SHP77 treated with DMSO at 0.1 percent for 48 hours (cell line): Measurements from ENCODE around the gene MCRIP2.
A peak's percentile ranks its signal among the peaks of the same experiment; 100 is the strongest.

ENCODE experiments used
- DNase-seq: peaks from one replicate; lab custom pipeline; 2025; lab: John Stamatoyannopoulos, UW

The MCRIP2 gene

GRCh38 chr16:631808-632358 lies 9.7 kb upstream of the MCRIP2 start:
- no peak for DNase-seq

GRCh38 chr16:632486-633335 lies 8.9 kb upstream of the MCRIP2 start:
- DNase-seq: no peak

- DNase-seq: no peak
Observed at GRCh38 chr16:633336-634050, 8.1 kb upstream of the MCRIP2 start.

- no peak for DNase-seq
Observed at GRCh38 chr16:634051-634670, 7.5 kb upstream of the MCRIP2 start.

GRCh38 chr16:634996-635395 lies 6.6 kb upstream of the MCRIP2 start:
- DNase-seq: no peak

- no peak for DNase-seq
Observed at GRCh38 chr16:635573-636205, 5.9 kb upstream of the MCRIP2 start.

GRCh38 chr16:636206-637080 lies 5.2 kb upstream of the MCRIP2 start, which contains the start of gene METTL26:
TSS of gene METTL26 (minus strand) at chr16:636305. CDS start at chr16:636290, 15 bp downstream.
- peak; percentile 76 for DNase-seq

- DNase-seq: no peak
Observed at GRCh38 chr16:637081-638018, 4.3 kb upstream of the MCRIP2 start.

- no peak for DNase-seq
Observed at GRCh38 chr16:638034-638543, 3.5 kb upstream of the MCRIP2 start.

GRCh38 chr16:638836-639235 lies 2.8 kb upstream of the MCRIP2 start:
- no peak for DNase-seq

GRCh38 chr16:640614-641013 lies 1.0 kb upstream of the MCRIP2 start:
- DNase-seq: no peak

- DNase-seq: no peak
Observed at GRCh38 chr16:642189-643049, 791 bp downstream of the MCRIP2 start.

- DNase-seq: no peak
Observed at GRCh38 chr16:643050-643368, 1.4 kb downstream of the MCRIP2 start.

GRCh38 chr16:644556-644955 lies 2.9 kb downstream of the MCRIP2 start:
- DNase-seq: no peak

GRCh38 chr16:645852-646678 lies 4.4 kb downstream of the MCRIP2 start:
- DNase-seq: no peak

GRCh38 chr16:646679-647172 lies 5.1 kb downstream of the MCRIP2 start:
- no peak for DNase-seq

- no peak for DNase-seq
Observed at GRCh38 chr16:647173-647902, 5.7 kb downstream of the MCRIP2 start.
